Measurements from ENCODE around the gene RELA. TPM values are rescaled to one million over a fixed set of nuclear protein-coding genes. Genes with fewer than 3 reads are reported as not detected.
"Not testable (repeated sequence)": the region's sequence is repeated elsewhere in the genome, so short reads cannot be mapped to it uniquely, and the experiment has no call there.

RELA gene
- total RNA-seq, 6 donors from 2014 or later, result 42.9 to 86.8 (median 58.7) TPM

GRCh38 chr11:65708451-65708850, 45.7 kb upstream of the RELA start:
- no peak for DNase-seq
- Histone ChIP-seq H3K27ac (no peak overlapping the region), H3K4me1 (peaks cover 14 to 26% (median 21%) of the 10 kb centered on the region in 4 donors), H3K36me3 (peaks cover 0 to 6% (median 4%) of the 10 kb centered on the region in 4 donors), H3K4me3 (no peak overlapping the region), H3K9me3 (no peaks in the 10 kb centered on the region), H3K27me3 (no peaks in the 10 kb centered on the region)
- 81 to 92% methylated on average over 5 of the region's 5 CpGs for WGBS, 2 donors
- ATAC-seq (ENCODE audit: low FRiP score in 2 of 2), result no peak
- TF ChIP-seq CTCF (IDR thresholded peaks at IDR 0.05) (no peak), POLR2AphosphoS5 (IDR thresholded peaks at IDR 0.05) (no peak)

- H3K27ac ChIP-seq; DNase-seq; H3K4me3 ChIP-seq; H3K36me3 ChIP-seq; H3K27me3 ChIP-seq; H3K9me3 ChIP-seq; ATAC-seq (ENCODE audit: low FRiP score in 2 of 2): not testable (repeated sequence)
- H3K4me1 ChIP-seq, result peaks cover 7 to 15% (median 12%) of the 10 kb centered on the region in 4 donors
- WGBS, 2 donors, result 92 to 93% methylated on average over 7 to 12 of the region's 12 CpGs
These were observed 44.3 kb upstream of the RELA start for GRCh38 chr11:65707002-65707401.

GRCh38 chr11:65706303-65706763, 43.6 kb upstream of the RELA start:
- not testable (repeated sequence) for ATAC-seq (ENCODE audit: low FRiP score in 2 of 2)

GRCh38 chr11:65703846-65704245, 41.1 kb upstream of the RELA start:
- Histone ChIP-seq H3K27me3 (no peaks in the 10 kb centered on the region), H3K36me3 (no peaks in the 10 kb centered on the region), H3K9me3 (no peaks in the 10 kb centered on the region), H3K4me3 (no peak overlapping the region), H3K4me1 (peaks cover under 1 to 5% (median 4%) of the 10 kb centered on the region in 4 donors), H3K27ac (no peak overlapping the region)
- no peak for DNase-seq
- no peak for ATAC-seq (ENCODE audit: low FRiP score in 2 of 2)
- no peak for TF ChIP-seq POLR2A (IDR thresholded peaks at IDR 0.05)
- TF ChIP-seq POLR2AphosphoS5 (IDR thresholded peaks at IDR 0.05), result no peak
- TF ChIP-seq CTCF (IDR thresholded peaks at IDR 0.05), result no peak
- TF ChIP-seq EP300 (IDR thresholded peaks at IDR 0.05), result no peak
- WGBS, 2 donors, result 70 to 74% methylated on average over 4 of the region's 4 CpGs

More at GRCh38 chr11:65706303-65706763, 43.6 kb upstream of the RELA start:
- TF ChIP-seq CTCF (IDR thresholded peaks at IDR 0.05), result peak; percentile 60 to 81 (median 74)
- WGBS, 2 donors, result 9 to 11% methylated on average over 11 to 14 of the region's 14 CpGs
- not testable (repeated sequence) for H3K9me3 ChIP-seq, H3K36me3 ChIP-seq, H3K27me3 ChIP-seq
- Histone ChIP-seq H3K4me1 (peaks cover 7 to 15% (median 11%) of the 10 kb centered on the region in 4 donors), H3K27ac (peak overlapping the region in 1 of 4 donors; percentile 4), H3K4me3 (peak overlapping the region in 2 of 4 donors; percentile 17 to 28)
- DNase-seq, result peak in 1 of 2 donors; percentile 84

- Histone ChIP-seq H3K27ac (no peak overlapping the region), H3K36me3 (no peaks in the 10 kb centered on the region), H3K4me1 (peaks cover 4 to 9% (median 5%) of the 10 kb centered on the region in 4 donors), H3K27me3 (no peaks in the 10 kb centered on the region), H3K9me3 (no peaks in the 10 kb centered on the region), H3K4me3 (no peak overlapping the region)
- TF ChIP-seq POLR2AphosphoS5 (IDR thresholded peaks at IDR 0.05) (no peak), CTCF (IDR thresholded peaks at IDR 0.05) (no peak), POLR2A (IDR thresholded peaks at IDR 0.05) (no peak), EP300 (IDR thresholded peaks at IDR 0.05) (no peak)
- no peak for ATAC-seq (ENCODE audit: low FRiP score in 2 of 2)
- 75 to 88% methylated on average over 1 of the region's 1 CpG for WGBS, 2 donors
- DNase-seq, result no peak
These were observed 39.0 kb upstream of the RELA start for GRCh38 chr11:65701686-65702085.

All from upper lobe of left lung (tissue), 6 donors.